K562 (cell line): Measurements from ENCODE around the gene SLFN14. TPM values are rescaled to one million over a fixed set of nuclear protein-coding genes. Genes with fewer than 3 reads are reported as not detected.

ENCODE experiments used
- ATAC-seq: fragments of 200-7000 bp; cut with Tn5 transposase; 3 replicates; pipeline ENCODE4 v1.9.1; 2020; ENCODE audit warnings: moderate library complexity
- BruUV-seq: library from RNA; stranded (reverse); fragments of 400-500 nt; replicated peaks from 2 replicates; lab custom pipeline; 2021; lab: Mats Ljungman, UMichigan
- CTCF ChIA-PET: fragments of 300-600 bp; formaldehyde crosslinking; extraction: SDS; loops from one replicate; lab custom pipeline; 2021; ENCODE audit warnings: low intra/inter-chr PET ratio; lab: Yijun Ruan, JAX
- POLR2A ChIA-PET: fragments of 300-600, 350-650 bp; sonication (Branson Sonifier 250); formaldehyde crosslinking; extraction: SDS; loops from one replicate; lab custom pipeline; 2021; ENCODE audit warnings: antibody characterized with exemption, inconsistent platforms; lab: Yijun Ruan, JAX
- DNase-seq, 4 experiments: peaks; one replicate each; pipeline versions ENCODE4 v3.0.0 to v3.0.0-alpha.2; 2011 to 2018; ENCODE audit warnings: low spot score in 3 of 4, mixed read lengths in 3 of 4; ENCODE audit errors: extremely low read depth in 1 of 4
- FAIRE-seq: peaks from 2 replicates; lab custom pipeline; 2011; peaks lifted over from hg19 to GRCh38; lab: Jason Lieb, UNC
- H2AFZ ChIP-seq: 2 replicates; pipeline ENCODE4 v1.6.0; 2011; ENCODE audit warnings: low read depth, low read length, control low read depth, inconsistent platforms
- H3K27ac ChIP-seq: fragments of 200-600 bp; 3 replicates; pipeline ENCODE4 v1.8.0; 2011; ENCODE audit warnings: low read depth, mild to moderate bottlenecking, control low read depth, inconsistent platforms, low read length, moderate library complexity, mixed read lengths; ENCODE audit errors: extremely low read depth
- H3K27me3 ChIP-seq, 2 experiments: fragments of 300-600 bp in 1 of 2; 2 replicates in 1 of 2; 3 replicates in 1 of 2; pipeline versions ENCODE4 v1.6.0 to v1.8.0; 2011; ENCODE audit warnings: inconsistent platforms in 2 of 2, low read length in 2 of 2, mild to moderate bottlenecking in 1 of 2, mixed read lengths in 1 of 2, moderate library complexity in 1 of 2; ENCODE audit not compliant: control insufficient read depth in 2 of 2, insufficient read depth in 2 of 2
- H3K36me3 ChIP-seq: fragments of 300-600 bp; 3 replicates; pipeline ENCODE4 v1.8.0; 2011; ENCODE audit warnings: mild to moderate bottlenecking, low read length, inconsistent platforms; ENCODE audit not compliant: control insufficient read depth, insufficient read depth
- H3K4me1 ChIP-seq, 2 experiments: fragments of 200-600 bp in 1 of 2; replicated peaks in 1 of 2; 2 replicates in 1 of 2; 3 replicates in 1 of 2; pipeline versions ENCODE4 v1.5.1 to v1.8.0; 2011; ENCODE audit warnings: inconsistent platforms in 2 of 2, low read length in 2 of 2, mild to moderate bottlenecking in 1 of 2, mixed read lengths in 1 of 2, moderate library complexity in 1 of 2; ENCODE audit not compliant: control insufficient read depth in 2 of 2, insufficient read depth in 2 of 2
- H3K4me2 ChIP-seq: 2 replicates; pipeline ENCODE4 v1.6.1; 2011; ENCODE audit warnings: low read length, control low read depth, inconsistent platforms, mixed read lengths; ENCODE audit not compliant: insufficient read depth
- H3K4me3 ChIP-seq: fragments of 200-600 bp; sonication (generic), shearing (Covaris generic); 2 replicates; pipeline ENCODE4 v1.5.1; 2016; ENCODE audit warnings: control low read depth, inconsistent platforms
- H3K79me2 ChIP-seq: fragments of 200-600 bp; 3 replicates; pipeline ENCODE4 v1.8.0; 2011; ENCODE audit warnings: low read length, inconsistent platforms; ENCODE audit not compliant: control insufficient read depth, insufficient read depth
- H3K9ac ChIP-seq, 2 experiments: 2 replicates each; pipeline versions ENCODE4 v1.6.0 to v1.6.1; 2011; ENCODE audit warnings: low read depth in 2 of 2, low read length in 2 of 2, control low read depth in 1 of 2, inconsistent platforms in 1 of 2, mild to moderate bottlenecking in 1 of 2, mixed read lengths in 1 of 2; ENCODE audit not compliant: insufficient read depth in 1 of 2
- H3K9me1 ChIP-seq: one replicate; pipeline ENCODE4 v1.6.0; 2011; ENCODE audit warnings: inconsistent platforms, mild to moderate bottlenecking, low read length, moderate library complexity; ENCODE audit not compliant: control insufficient read depth, insufficient read depth
- H3K9me3 ChIP-seq: replicated peaks from 2 replicates; pipeline ENCODE4 v1.5.1; 2011; ENCODE audit warnings: low read depth, low read length, inconsistent platforms; ENCODE audit not compliant: control insufficient read depth, insufficient read depth
- H4K20me1 ChIP-seq: replicated peaks from 2 replicates; pipeline ENCODE4 v1.6.1; 2011; ENCODE audit warnings: low read length, inconsistent platforms, mixed read lengths; ENCODE audit not compliant: control insufficient read depth, insufficient read depth
- BRF1 ChIP-seq: IDR thresholded peaks from 3 replicates; pipeline ENCODE4 v1.6.1; 2011; ENCODE audit warnings: borderline replicate concordance, mild to moderate bottlenecking; ENCODE audit not compliant: insufficient read length; ENCODE audit errors: extremely low read depth
- DLX4 ChIP-seq: fragments of 250-450 bp; sonication (Bioruptor Pico); IDR thresholded peaks from 2 replicates; pipeline ENCODE4 v1.6.1; 2021; ENCODE audit warnings: mild to moderate bottlenecking
- WGBS: fragments of 100-300 bp; shearing (Covaris generic); methylation state at CpG from one replicate; pipeline ENCODE4 v1.1.6; 2016; ENCODE audit warnings: low coverage, mixed read lengths; ENCODE audit not compliant: insufficient coverage; ENCODE audit errors: missing lambda C conversion rate; 5-methylcytosine and 5-hydroxymethylcytosine counted together
- in situ Hi-C: fragments of 300-500 bp; cut with MboI; formaldehyde crosslinking; loops from 4 replicates; pipeline ENCODE4 v1.15.0; 2018; ENCODE audit warnings: inconsistent platforms, mixed read lengths
- intact Hi-C: fragments of 100-400 bp; cut with micrococcal nuclease; formaldehyde crosslinking; loops from 2 replicates; pipeline ENCODE4 v1.14.2; 2022
- polyA plus RNA-seq, 8 experiments: library from polyadenylated mRNA; depleted of rRNA in 4 of 8; stranded (reverse) in 5 of 8; unstranded in 3 of 8; fragments of >200 nt; fragmentation: Nextera tagmentation in 2 of 8; fragmentation: Illumina TruSeq in 1 of 8; extraction: Ambion mirVana in 2 of 8; extraction: Trizol in 1 of 8; gene quantifications; 2 replicates each; pipeline versions ENCODE4 v1.2.1 to v1.2.3, GENCODE V29; 2011 to 2014; ENCODE audit warnings: inconsistent platforms in 1 of 8, missing spikeins in 1 of 8
- total RNA-seq, 7 experiments: library from RNA; depleted of rRNA in 6 of 7; stranded (reverse); fragments of >200 nt in 6 of 7; fragmentation: Illumina TruSeq in 2 of 7; extraction: Trizol in 2 of 7; gene quantifications; 2 replicates each; pipeline versions ENCODE4 v1.2.1 to v1.2.3, GENCODE V29; 2011 to 2021; ENCODE audit warnings: low replicate concordance in 1 of 7

SLFN14 gene
- total and polyA plus RNA-seq, 9 of the 15 experiments (the other 6 are each of a cell fraction or from before 2014, with no cell fraction given): 1.3 to 4.3 (median 3.1) TPM

GRCh38 chr17:35555691-35556090 is 4.9 kb downstream of the SLFN14 start (continued):
- no peak for TF ChIP-seq BRF1

GRCh38 chr17:35554668-35555067 is 6.0 kb downstream of the SLFN14 start:
- intact Hi-C loops: loop anchor here (5.0 kb wide), 1 partner anchor 178 kb away; the partner anchor contains the start of gene RASL10B
- BruUV-seq: no TSS peak
- TF ChIP-seq DLX4 (CRISPR knock-in tag): no peak
- H3K79me2 ChIP-seq: peaks cover 4% of the 10 kb centered on the region; the same call in 1 of the 3 replicates
- H4K20me1 ChIP-seq: no peaks in the 10 kb centered on the region
- no peaks in the 10 kb centered on the region; the same call in 1 of the 3 replicates for H3K36me3 ChIP-seq
- H3K9me1 ChIP-seq: no peaks in the 10 kb centered on the region
- H3K27me3 ChIP-seq: no peaks in the 10 kb centered on the region
- H3K4me3 ChIP-seq: no peak overlapping the region
- 59% methylated on average over 5 of the region's 5 CpGs for WGBS
- no peak overlapping the region for H3K27ac ChIP-seq
- no peak overlapping the region for H3K4me2 ChIP-seq
- H3K9ac ChIP-seq: no peak overlapping the region
- no peak for DNase-seq
- peaks cover 0 to 18% of the 10 kb centered on the region in 2 experiments; a peak in 2 of 5 replicates for H3K4me1 ChIP-seq
- H2AFZ ChIP-seq: no peak overlapping the region
- ATAC-seq: no peak
- ChIA-PET POLR2A (interaction anchor here (0.8 to 3.8 kb wide), 3 partner anchors 11 to 248 kb away, joined by 3 to 14 read pairs (median 3); no protein-coding TSS in a partner anchor), CTCF (interaction anchor here (1.9 kb wide), 1 partner anchor 193 kb away, joined by 16 read pairs; no protein-coding TSS in a partner anchor)
- in situ Hi-C loops: loop anchor here (5.0 kb wide), 1 partner anchor 193 kb away; no protein-coding TSS in a partner anchor
- H3K9me3 ChIP-seq: no peaks in the 10 kb centered on the region
- FAIRE-seq: no peak
